GM18502 (cell line): ENCODE data around the gene USP9X.
"Not testable (repeated sequence)": the region's sequence is repeated elsewhere in the genome, so short reads cannot be mapped to it uniquely, and the experiment has no call there.

Experiments used
- ATAC-seq: cut with Tn5 transposase; IDR thresholded peaks from one replicate; pipeline ENCODE4 v1.9.1; 2021; ENCODE audit warnings: mild to moderate bottlenecking; ENCODE audit not compliant: unreplicated experiment, poor library complexity

The USP9X gene

DNA sequence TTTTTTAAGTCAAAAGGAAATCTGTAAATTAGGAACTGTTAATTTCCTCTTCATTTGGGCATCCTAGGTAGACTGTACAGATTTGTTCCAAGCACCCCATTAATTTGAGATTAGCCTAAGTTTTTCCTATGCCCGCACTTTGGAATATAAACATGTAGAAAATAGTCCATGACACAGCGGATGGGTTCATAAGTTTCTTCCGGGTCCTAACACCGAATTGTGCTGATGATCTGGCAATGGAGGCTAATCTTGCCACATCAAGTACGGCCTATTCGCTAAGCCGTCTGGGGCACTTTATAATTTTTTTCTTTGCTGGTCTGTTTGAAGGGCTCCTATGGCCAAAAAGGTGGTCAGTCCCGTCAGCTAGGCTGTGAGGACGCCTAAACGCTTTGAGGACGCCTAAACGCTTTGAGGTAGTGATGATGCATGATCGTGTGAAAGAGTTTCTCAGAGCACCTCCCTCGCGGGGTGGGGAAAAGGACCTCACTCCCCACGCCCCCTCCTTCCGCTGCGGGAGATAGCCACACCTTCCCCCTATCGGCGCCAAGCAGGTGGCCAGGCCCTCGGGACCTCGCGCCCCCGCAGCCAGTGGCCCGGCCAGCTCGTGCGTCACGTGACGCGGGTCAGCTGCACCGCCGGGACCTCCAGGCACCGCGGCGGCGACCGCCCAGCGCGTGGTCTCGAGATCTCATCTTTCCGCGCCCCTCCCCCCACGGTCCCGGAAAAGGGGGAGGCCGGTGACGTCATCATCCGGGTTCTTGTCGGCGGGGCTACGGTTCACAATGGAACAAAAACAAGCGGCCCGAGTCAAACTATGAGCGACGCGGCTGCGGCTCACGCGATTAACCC, 977 bp upstream of the USP9X start:
- ATAC-seq, result peak; percentile 73

GRCh38 chrX:41085512-41085877, 250 bp downstream of the USP9X start:
- peak; percentile 29 for ATAC-seq

DNA sequence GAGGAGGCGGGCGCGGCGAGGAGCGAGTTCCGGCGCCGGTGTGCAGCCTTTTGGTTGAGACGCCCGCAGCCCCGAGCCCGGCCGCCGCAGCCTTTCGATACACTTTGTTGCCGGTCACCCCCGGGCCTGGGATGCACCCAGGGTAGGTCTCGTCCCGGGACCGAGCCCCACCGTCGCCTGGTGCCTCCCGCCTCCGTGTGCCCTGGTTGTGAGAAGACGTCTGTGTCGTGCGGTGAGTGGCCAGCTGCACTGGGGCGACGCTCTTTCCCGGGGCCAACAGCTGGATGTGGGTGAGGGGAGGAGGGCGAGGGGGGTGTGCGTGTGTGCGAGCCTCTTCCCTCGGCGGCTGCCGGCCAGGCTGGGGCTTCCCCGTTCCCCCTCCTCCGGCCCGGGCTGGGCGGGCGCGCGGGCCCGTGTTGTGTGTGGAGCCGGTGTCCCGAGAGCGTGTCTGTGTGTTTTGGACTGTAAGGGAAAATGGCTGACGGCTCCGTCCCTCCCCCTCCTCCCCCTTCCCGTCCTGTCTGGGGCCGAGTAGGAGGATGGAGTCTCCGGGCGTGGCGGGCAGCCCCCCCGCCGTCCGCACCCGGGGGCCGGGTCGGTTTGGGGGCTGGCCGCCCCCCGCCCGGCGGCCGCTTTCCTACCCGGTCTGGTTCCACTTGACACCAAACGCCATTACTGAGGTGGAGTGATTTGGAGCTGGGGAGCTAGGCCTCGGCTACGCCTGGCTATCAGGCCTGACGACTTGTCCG, 807 bp downstream of the USP9X start:
- ATAC-seq, result peak; percentile 9

GRCh38 chrX:41086627-41086932, 1.3 kb downstream of the USP9X start:
- ATAC-seq, result no peak

DNA sequence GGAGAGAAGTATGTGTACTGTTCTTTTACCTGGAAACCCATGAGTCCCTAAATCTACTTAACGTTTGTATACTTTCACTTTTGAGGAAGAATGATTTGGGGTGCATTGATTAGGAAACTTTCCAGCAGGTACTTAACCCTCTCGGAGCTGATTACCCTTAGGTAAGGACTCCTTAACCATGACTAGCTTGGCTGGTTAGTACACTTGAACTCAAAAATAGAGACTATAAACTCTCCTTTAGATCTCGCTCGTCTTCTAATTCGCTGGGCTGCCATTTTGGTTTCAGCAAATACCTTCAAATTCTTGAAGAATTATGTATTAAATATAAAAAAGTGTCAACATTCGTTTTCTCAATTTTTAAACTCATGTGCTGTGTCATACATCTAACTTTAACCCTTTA, 2.0 kb downstream of the USP9X start:
- no peak for ATAC-seq

GRCh38 chrX:41090568-41091238, 5.5 kb downstream of the USP9X start:
- ATAC-seq, result no peak

DNA sequence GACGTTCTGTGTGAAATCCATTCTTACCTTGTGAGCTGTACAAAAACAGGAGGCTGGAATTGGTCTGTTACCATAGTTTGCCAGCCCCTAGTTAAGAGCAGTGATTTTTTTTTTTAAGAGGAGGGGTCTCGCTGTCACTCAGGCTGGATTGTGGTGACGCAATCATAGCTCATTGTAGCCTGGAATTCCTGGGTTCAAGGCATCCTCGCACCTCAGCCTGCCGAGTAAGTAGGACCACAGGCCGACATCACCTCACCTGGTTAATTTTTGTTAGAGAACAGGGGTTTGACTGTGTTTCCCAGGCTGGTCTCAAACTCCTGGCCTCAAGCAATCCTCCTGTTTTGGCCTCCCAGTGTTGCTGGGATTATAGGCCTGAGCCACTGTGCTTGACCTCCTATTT, 7.5 kb downstream of the USP9X start:
- no peak for ATAC-seq

- ATAC-seq, result no peak
Observed at GRCh38 chrX:41095174-41095573, 9.9 kb downstream of the USP9X start.

DNA sequence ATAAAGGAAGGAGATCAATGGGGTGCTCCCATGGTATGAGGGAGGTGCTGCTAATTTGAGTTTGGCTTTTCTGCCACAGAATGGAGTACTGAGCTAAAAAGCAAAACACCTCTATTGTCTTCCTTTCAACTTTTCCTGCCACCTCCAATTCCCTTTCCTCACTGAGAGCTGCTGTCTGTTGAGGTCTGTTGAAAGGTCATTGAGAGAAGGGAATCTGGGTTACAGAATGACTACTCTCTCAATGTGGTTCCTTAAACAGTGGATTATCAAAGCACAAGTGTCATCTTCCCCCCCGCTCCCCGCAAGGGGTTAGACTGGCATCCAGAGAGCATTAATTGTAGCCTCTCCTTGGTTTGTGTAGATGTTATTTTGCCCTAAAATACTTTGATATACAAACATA, 10.7 kb downstream of the USP9X start:
- no peak for ATAC-seq

GRCh38 chrX:41096339-41096955, 11.2 kb downstream of the USP9X start:
- ATAC-seq, result no peak

GRCh38 chrX:41097326-41097725, 12.1 kb downstream of the USP9X start:
- no peak for ATAC-seq

GRCh38 chrX:41100200-41100599, 15.0 kb downstream of the USP9X start:
- ATAC-seq, result no peak

DNA sequence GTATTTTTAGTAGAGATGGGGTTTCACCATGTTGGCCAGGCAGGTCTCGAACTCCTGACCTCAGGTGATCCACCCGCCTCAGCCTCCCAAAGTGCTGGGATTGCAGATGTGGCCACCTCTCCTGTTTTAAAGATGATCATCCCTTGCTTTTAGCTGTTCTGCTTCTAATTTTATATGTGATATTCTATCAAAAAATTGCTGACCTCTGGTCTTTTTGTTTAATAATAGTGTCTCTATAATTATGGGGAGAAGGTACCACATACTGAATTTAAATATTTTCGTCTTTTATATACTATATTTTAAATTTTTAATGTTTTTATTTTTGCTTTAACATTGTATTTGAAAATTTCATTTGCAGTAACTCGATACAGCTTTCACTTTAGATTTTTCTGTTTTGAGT, 15.6 kb downstream of the USP9X start:
- no peak for ATAC-seq

GRCh38 chrX:41105005-41105404, 19.8 kb downstream of the USP9X start:
- ATAC-seq, result no peak

- ATAC-seq, result not testable (repeated sequence)
Observed at GRCh38 chrX:41106257-41106656, 21.0 kb downstream of the USP9X start.

GRCh38 chrX:41108007-41108406, 22.8 kb downstream of the USP9X start:
- no peak for ATAC-seq

GRCh38 chrX:41108463-41109205, 23.4 kb downstream of the USP9X start:
- ATAC-seq, result no peak

DNA sequence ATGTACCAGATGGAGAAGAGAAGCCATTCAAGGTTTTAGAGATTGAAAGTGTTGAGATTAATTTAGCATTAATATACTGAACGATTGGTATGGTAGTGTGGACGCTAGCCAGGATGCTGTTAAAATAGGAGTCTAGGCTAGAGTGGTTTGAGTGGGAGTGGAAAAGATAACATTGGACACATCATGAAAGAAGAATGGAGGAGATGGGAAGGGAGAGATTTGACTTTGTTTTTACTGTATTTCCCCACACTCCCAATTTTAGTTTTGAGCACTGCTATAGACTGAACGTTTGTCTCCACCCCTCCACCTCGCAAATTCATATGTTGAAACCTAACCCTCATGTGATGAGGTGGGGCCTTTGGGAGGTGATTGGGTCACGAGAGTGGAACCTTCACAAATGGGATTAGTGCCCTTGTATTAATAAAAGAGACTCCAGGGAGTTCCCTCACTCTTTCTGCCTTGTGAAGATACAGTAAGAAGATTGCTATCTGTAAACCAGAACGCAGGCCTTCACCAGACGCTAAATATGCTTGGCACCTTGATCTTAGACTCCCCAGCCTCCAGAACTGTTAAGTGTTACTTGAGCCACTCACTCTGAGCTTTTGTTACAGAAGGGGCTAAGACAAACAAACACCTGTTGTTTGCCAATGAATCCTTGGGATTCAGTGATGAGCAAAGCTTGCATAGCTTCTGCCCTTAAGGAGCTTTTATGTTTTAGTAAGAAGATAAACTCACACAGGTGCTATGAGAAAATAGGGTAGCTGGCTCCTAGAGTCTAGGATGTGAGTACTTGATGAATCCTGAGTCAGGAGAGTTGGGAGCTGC, 25.8 kb downstream of the USP9X start:
- ATAC-seq, result no peak

DNA sequence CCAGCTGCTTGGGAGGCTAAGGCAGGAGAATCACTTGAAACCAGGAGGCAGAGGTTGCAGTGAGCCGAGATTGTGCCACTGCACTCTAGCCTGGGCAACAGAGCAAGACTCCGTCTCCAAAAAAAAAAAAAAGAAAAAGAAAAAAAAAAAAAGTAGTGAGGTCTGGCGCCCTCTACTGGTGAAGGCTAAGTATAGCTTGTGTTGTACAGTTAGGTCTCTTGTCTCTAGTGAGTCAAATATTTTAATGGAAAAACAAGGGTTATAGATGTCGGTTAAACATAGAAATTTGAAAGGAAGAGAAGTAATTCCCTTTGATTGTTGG, 29.8 kb downstream of the USP9X start:
- ATAC-seq, result not testable (repeated sequence)

GRCh38 chrX:41116948-41117347, 31.7 kb downstream of the USP9X start:
- peak; percentile 83 for ATAC-seq
